Endothelial cell of umbilical vein (primary cell): ENCODE measurements around the gene CALCOCO1. TPM values are rescaled to one million over a fixed set of nuclear protein-coding genes. Genes with fewer than 3 reads are reported as not detected.

ENCODE experiments used
- BruUV-seq: library from RNA; stranded (reverse); fragments of 400-500 nt; replicated peaks from 2 replicates; lab custom pipeline; 2021; lab: Mats Ljungman, UMichigan
- CTCF ChIA-PET: fragments of 300-600, 350-600 bp; sonication (Branson Sonifier 250); formaldehyde crosslinking; loops from one replicate; lab custom pipeline; 2021; ENCODE audit warnings: antibody characterized with exemption, inconsistent platforms; lab: Charles Lee
- POLR2A ChIA-PET: fragments of 300-600, 350-600 bp; sonication (Branson Sonifier 250); formaldehyde crosslinking; loops from one replicate; lab custom pipeline; 2021; ENCODE audit warnings: antibody characterized with exemption, inconsistent platforms; lab: Charles Lee
- DNase-seq: peaks from one replicate; pipeline ENCODE4 v3.0.0-alpha.2; 2011; ENCODE audit warnings: low read depth, low spot score
- FAIRE-seq: peaks from 2 replicates; lab custom pipeline; 2011; peaks lifted over from hg19 to GRCh38; lab: Jason Lieb, UNC
- H2AFZ ChIP-seq: 2 replicates; pipeline ENCODE4 v1.6.0; 2012; ENCODE audit warnings: low read depth, low read length, control low read depth, inconsistent platforms
- H3K27ac ChIP-seq: 2 replicates; pipeline ENCODE4 v1.5.1; 2011; ENCODE audit warnings: low read depth, mild to moderate bottlenecking, control low read depth, low read length, moderate library complexity; ENCODE audit not compliant: insufficient read depth
- H3K27me3 ChIP-seq, 2 experiments: 2 replicates each; pipeline versions ENCODE4 v1.6.0 to v1.6.1; 2011; ENCODE audit warnings: low read length in 2 of 2, mixed read lengths in 1 of 2; ENCODE audit not compliant: control insufficient read depth in 2 of 2, insufficient read depth in 2 of 2
- H3K36me3 ChIP-seq, 2 experiments: 2 replicates in 1 of 2; 3 replicates in 1 of 2; pipeline ENCODE4 v1.5.1; 2011; ENCODE audit warnings: low read length in 2 of 2, mild to moderate bottlenecking in 1 of 2, moderate library complexity in 1 of 2; ENCODE audit not compliant: control insufficient read depth in 2 of 2, insufficient read depth in 2 of 2; ENCODE audit errors: extremely low read depth in 1 of 2
- H3K4me1 ChIP-seq: 3 replicates; pipeline ENCODE4 v1.5.1; 2011; ENCODE audit warnings: mild to moderate bottlenecking, low read length; ENCODE audit not compliant: control insufficient read depth, insufficient read depth; ENCODE audit errors: extremely low read depth
- H3K4me2 ChIP-seq: 2 replicates; pipeline ENCODE4 v1.6.1; 2011; ENCODE audit warnings: low read length, control low read depth, mixed read lengths; ENCODE audit not compliant: insufficient read depth
- H3K4me3 ChIP-seq, 3 experiments: fragments of 200-600 bp in 1 of 3; sonication (generic), shearing (Covaris generic) in 1 of 3; replicated peaks in 1 of 3; 2 replicates each; pipeline ENCODE4 v1.5.1; 2011 to 2016; ENCODE audit warnings: control low read depth in 3 of 3, low read length in 3 of 3, mild to moderate bottlenecking in 2 of 3, inconsistent platforms in 1 of 3, low read depth in 1 of 3, moderate library complexity in 1 of 3; ENCODE audit not compliant: insufficient read depth in 1 of 3
- H3K79me2 ChIP-seq: 2 replicates; pipeline ENCODE4 v1.6.0; 2012; ENCODE audit warnings: low read length, inconsistent platforms; ENCODE audit not compliant: control insufficient read depth, insufficient read depth
- H3K9ac ChIP-seq: replicated peaks from 2 replicates; pipeline ENCODE3; 2011; ENCODE audit warnings: low read length, control low read depth; ENCODE audit not compliant: insufficient read depth; ENCODE audit errors: extremely low read depth
- H3K9me1 ChIP-seq: replicated peaks from 3 replicates; pipeline ENCODE4 v1.6.0; 2011; ENCODE audit warnings: mild to moderate bottlenecking, low read length; ENCODE audit not compliant: control insufficient read depth, insufficient read depth; ENCODE audit errors: extremely low read depth
- H3K9me3 ChIP-seq: replicated peaks from 2 replicates; pipeline ENCODE4 v1.5.1; 2012; ENCODE audit warnings: low read length, inconsistent platforms; ENCODE audit not compliant: control insufficient read depth, insufficient read depth
- H4K20me1 ChIP-seq: replicated peaks from 2 replicates; pipeline ENCODE3; 2011; ENCODE audit warnings: mild to moderate bottlenecking, low read length; ENCODE audit not compliant: control insufficient read depth, insufficient read depth; ENCODE audit errors: extremely low read depth
- CTCF ChIP-seq, 2 donors: IDR thresholded peaks; 1 replicate in 1 of 2; 2 replicates in 1 of 2; pipeline ENCODE4 v1.5.1; 2011; ENCODE audit warnings: low read length in 2 of 2, mild to moderate bottlenecking in 2 of 2, moderate library complexity in 2 of 2, control low read depth in 1 of 2, inconsistent platforms in 1 of 2, low read depth in 1 of 2; ENCODE audit not compliant: insufficient read depth in 1 of 2; ENCODE audit errors: extremely low read depth in 1 of 2
- EZH2 ChIP-seq: IDR thresholded peaks from 2 replicates; pipeline ENCODE4 v1.6.1; 2012; ENCODE audit warnings: borderline replicate concordance, low read depth, mild to moderate bottlenecking, moderate library complexity, low read length, inconsistent platforms; ENCODE audit not compliant: severe bottlenecking
- FOS ChIP-seq: IDR thresholded peaks from 2 replicates; pipeline ENCODE4 v1.6.1; 2011; ENCODE audit warnings: mild to moderate bottlenecking, low read length, moderate library complexity, borderline replicate concordance; ENCODE audit not compliant: insufficient read depth
- GATA2 ChIP-seq: IDR thresholded peaks from 2 replicates; pipeline ENCODE4 v1.7.0; 2011; ENCODE audit warnings: low read depth, mild to moderate bottlenecking, moderate library complexity, mixed read lengths, low read length; ENCODE audit not compliant: insufficient read length, insufficient read depth
- dilution Hi-C: fragments of 300-500 bp; cut with MboI; formaldehyde crosslinking; loops from one replicate; pipeline ENCODE4 v1.15.0; 2019; ENCODE audit warnings: low sequenced_read_pairs; ENCODE audit not compliant: extremely low pct_ligation_motif_present
- intact Hi-C: fragments of 100-400 bp; cut with micrococcal nuclease; formaldehyde crosslinking; loops from one replicate; pipeline ENCODE4 v1.10.0; 2022
- polyA plus RNA-seq, 4 experiments: library from polyadenylated mRNA; depleted of rRNA in 3 of 4; stranded (reverse) in 3 of 4; unstranded in 1 of 4; fragments of >200 nt; gene quantifications; 2 replicates each; pipeline versions ENCODE4 v1.2.1 to v1.2.3, GENCODE V29; 2011 to 2012; ENCODE audit warnings: missing spikeins in 1 of 4
- total RNA-seq: library from RNA; stranded (reverse); gene quantifications from 2 replicates; pipeline ENCODE4 v1.2.3, GENCODE V29; 2021

CALCOCO1 gene
- total and polyA plus RNA-seq, 2 donors (not counting 3 experiments of a cell fraction or from before 2014, with no cell fraction given) = 70.9 to 135 TPM

- no TSS peak for BruUV-seq
- TF ChIP-seq EZH2 (no peak), FOS (no peak), GATA2 (no peak), CTCF (IDR thresholded peaks at IDR 0.05; ENCODE audit: extremely low read depth in 1 of 2, insufficient read depth in 1 of 2, low read depth in 1 of 2, low read length in 2 of 2) (peak; percentile 100)
- DNase-seq (peak; percentile 89), FAIRE-seq (peak; percentile 98)
- peaks cover 61 to 89% of the 10 kb centered on the region in 2 experiments for H3K27me3 ChIP-seq
- H3K4me2 ChIP-seq = no peak overlapping the region
- no peak overlapping the region for H3K27ac ChIP-seq
- dilution Hi-C loops = no loop called here
- no peak overlapping the region for H3K9ac ChIP-seq
- H3K9me3 ChIP-seq = no peaks in the 10 kb centered on the region
- POLR2A ChIA-PET = no interaction called here
- no peaks in the 10 kb centered on the region for H3K9me1 ChIP-seq
- no peak overlapping the region for H3K4me3 ChIP-seq
- H2AFZ ChIP-seq = no peak overlapping the region
- H4K20me1 ChIP-seq = no peaks in the 10 kb centered on the region
- H3K79me2 ChIP-seq = no peaks in the 10 kb centered on the region
- intact Hi-C loops = loop anchor here (1.0 to 5.0 kb wide), 4 partner anchors 20 to 203 kb away; partner anchors contain the start of gene CALCOCO1
- H3K36me3 ChIP-seq = no peaks in the 10 kb centered on the region
- H3K4me1 ChIP-seq = no peaks in the 10 kb centered on the region
- CTCF ChIA-PET = interaction anchor here (0.6 to 10.2 kb wide), 22 partner anchors 9 to 445 kb away, joined by 3 to 719 read pairs (median 5); partner anchors contain the start of genes ATF7, ATP5MC2 and CALCOCO1
These were observed 19.4 kb upstream of the CALCOCO1 start for GRCh38 chr12:53746592-53747092.
